ENCODE data around the gene ARID3A. TPM values are rescaled to one million over a fixed set of nuclear protein-coding genes. Genes with fewer than 3 reads are reported as not detected.

Gene ARID3A
- total RNA-seq, 1 experiment from 2014 or later = 116 TPM

- TF ChIP-seq SP1 (CRISPR knock-in tag; conservative IDR thresholded peaks at IDR 0.05) (no peak), ZNF281 (CRISPR knock-in tag; IDR thresholded peaks at IDR 0.05) (no peak), NR3C1 (CRISPR knock-in tag; conservative IDR thresholded peaks at IDR 0.05; ENCODE audit: low read depth) (no peak), ATF1 (CRISPR knock-in tag; IDR thresholded peaks at IDR 0.05) (no peak), ZNF219 (CRISPR knock-in tag; IDR thresholded peaks at IDR 0.05; ENCODE audit: borderline replicate concordance) (no peak), ZNF317 (CRISPR knock-in tag; IDR thresholded peaks at IDR 0.05; ENCODE audit: borderline replicate concordance, low read depth) (no peak), ETV6 (CRISPR knock-in tag; IDR thresholded peaks at IDR 0.05) (no peak), SMAD4 (CRISPR knock-in tag; IDR thresholded peaks at IDR 0.05) (no peak), FOXJ3 (CRISPR knock-in tag; IDR thresholded peaks at IDR 0.05; ENCODE audit: borderline replicate concordance) (no peak), JAZF1 (CRISPR knock-in tag; IDR thresholded peaks at IDR 0.05) (no peak), MAX (CRISPR knock-in tag; IDR thresholded peaks at IDR 0.05) (no peak), ESRRA (CRISPR knock-in tag; IDR thresholded peaks at IDR 0.05; ENCODE audit: borderline replicate concordance) (no peak), KAT7 (CRISPR knock-in tag; IDR thresholded peaks at IDR 0.05; ENCODE audit: borderline replicate concordance) (no peak)
- TF ChIP-seq, protein P1, sequence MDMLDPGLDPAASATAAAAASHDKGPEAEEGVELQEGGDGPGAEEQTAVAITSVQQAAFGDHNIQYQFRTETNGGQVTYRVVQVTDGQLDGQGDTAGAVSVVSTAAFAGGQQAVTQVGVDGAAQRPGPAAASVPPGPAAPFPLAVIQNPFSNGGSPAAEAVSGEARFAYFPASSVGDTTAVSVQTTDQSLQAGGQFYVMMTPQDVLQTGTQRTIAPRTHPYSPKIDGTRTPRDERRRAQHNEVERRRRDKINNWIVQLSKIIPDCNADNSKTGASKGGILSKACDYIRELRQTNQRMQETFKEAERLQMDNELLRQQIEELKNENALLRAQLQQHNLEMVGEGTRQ (CRISPR knock-in tag; IDR thresholded peaks at IDR 0.05) = no peak
- TF ChIP-seq, protein P2, sequence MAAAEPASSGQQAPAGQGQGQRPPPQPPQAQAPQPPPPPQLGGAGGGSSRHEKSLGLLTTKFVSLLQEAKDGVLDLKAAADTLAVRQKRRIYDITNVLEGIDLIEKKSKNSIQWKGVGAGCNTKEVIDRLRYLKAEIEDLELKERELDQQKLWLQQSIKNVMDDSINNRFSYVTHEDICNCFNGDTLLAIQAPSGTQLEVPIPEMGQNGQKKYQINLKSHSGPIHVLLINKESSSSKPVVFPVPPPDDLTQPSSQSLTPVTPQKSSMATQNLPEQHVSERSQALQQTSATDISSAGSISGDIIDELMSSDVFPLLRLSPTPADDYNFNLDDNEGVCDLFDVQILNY (CRISPR knock-in tag; IDR thresholded peaks at IDR 0.05) = no peak
- H3K27ac Mint-ChIP-seq = no peak overlapping the region
- peaks cover 2% of the 10 kb centered on the region; the same call in 1 of the 2 replicates for H3K4me1 Mint-ChIP-seq
- no peaks in the 10 kb centered on the region for H3K9me3 Mint-ChIP-seq
- peaks cover 7% of the 10 kb centered on the region for H3K36me3 Mint-ChIP-seq
- H3K27me3 Mint-ChIP-seq (ENCODE audit: low read depth) = no peaks in the 10 kb centered on the region
- no peak overlapping the region for H3K4me3 Mint-ChIP-seq
- ChIA-PET CTCF (interaction anchor here (0.9 kb wide), 1 partner anchor 9 kb away, joined by 3 read pairs; no protein-coding TSS in a partner anchor), POLR2A (interaction anchor here (0.6 kb wide), 1 partner anchor 256 kb away, joined by 3 read pairs; no protein-coding TSS in a partner anchor)
- ATAC-seq (no peak; the same call in 1 of the 2 replicates), DNase-seq (ENCODE audit: low spot score) (no peak)
These were observed 22.1 kb downstream of the ARID3A start for GRCh38 chr19:947707-948539.

- H3K9me3 Mint-ChIP-seq = no peaks in the 10 kb centered on the region
- no peak for ATAC-seq
- peaks cover 9% of the 10 kb centered on the region for H3K4me1 Mint-ChIP-seq
- H3K27me3 Mint-ChIP-seq (ENCODE audit: low read depth) = no peaks in the 10 kb centered on the region
- ChIA-PET CTCF (interaction anchor here (0.9 kb wide), 1 partner anchor 11 kb away, joined by 3 read pairs; no protein-coding TSS in a partner anchor), POLR2A (no interaction called here)
- no peaks in the 10 kb centered on the region for H3K36me3 Mint-ChIP-seq
- no peak for DNase-seq (ENCODE audit: low spot score)
- no peak overlapping the region for H3K27ac Mint-ChIP-seq
- no peak overlapping the region for H3K4me3 Mint-ChIP-seq
- TF ChIP-seq ZNF425 (CRISPR knock-in tag; conservative IDR thresholded peaks at IDR 0.05) (no peak), SOX15 (CRISPR knock-in tag; IDR thresholded peaks at IDR 0.05) (no peak), NR2C2 (CRISPR knock-in tag; IDR thresholded peaks at IDR 0.05) (no peak), JUN (CRISPR knock-in tag; IDR thresholded peaks at IDR 0.05) (no peak), ZNF532 (CRISPR knock-in tag; IDR thresholded peaks at IDR 0.05; ENCODE audit: borderline replicate concordance) (no peak)
- TF ChIP-seq, protein P3, sequence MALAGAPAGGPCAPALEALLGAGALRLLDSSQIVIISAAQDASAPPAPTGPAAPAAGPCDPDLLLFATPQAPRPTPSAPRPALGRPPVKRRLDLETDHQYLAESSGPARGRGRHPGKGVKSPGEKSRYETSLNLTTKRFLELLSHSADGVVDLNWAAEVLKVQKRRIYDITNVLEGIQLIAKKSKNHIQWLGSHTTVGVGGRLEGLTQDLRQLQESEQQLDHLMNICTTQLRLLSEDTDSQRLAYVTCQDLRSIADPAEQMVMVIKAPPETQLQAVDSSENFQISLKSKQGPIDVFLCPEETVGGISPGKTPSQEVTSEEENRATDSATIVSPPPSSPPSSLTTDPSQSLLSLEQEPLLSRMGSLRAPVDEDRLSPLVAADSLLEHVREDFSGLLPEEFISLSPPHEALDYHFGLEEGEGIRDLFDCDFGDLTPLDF (CRISPR knock-in tag; IDR thresholded peaks at IDR 0.05) = no peak
These were observed 23.1 kb downstream of the ARID3A start for GRCh38 chr19:948842-949496.

Measured in WTC11 (cell line).